HG03460 (cell line): ENCODE results near the gene RANBP10.
"Not testable (repeated sequence)": the region's sequence is repeated elsewhere in the genome, so short reads cannot be mapped to it uniquely, and the experiment has no call there.

Experiments used
- ATAC-seq: cut with Tn5 transposase; IDR thresholded peaks from one replicate; pipeline ENCODE4 v1.9.1; 2021; ENCODE audit not compliant: unreplicated experiment

The RANBP10 gene

GRCh38 chr16:67806428-67807147 lies at the start of gene RANBP10, which contains the start of gene TSNAXIP1:
Gene RANBP10, minus strand, starts transcription at chr16:67806560. Its CDS starts 24 bp downstream, at chr16:67806536.
Gene TSNAXIP1, plus strand, starts transcription at chr16:67806889. Its CDS starts 261 bp downstream, at chr16:67807150.
- peak; percentile 85 for ATAC-seq

GRCh38 chr16:67855789-67856188 lies 49.4 kb upstream of the RANBP10 start:
- no peak for ATAC-seq

DNA sequence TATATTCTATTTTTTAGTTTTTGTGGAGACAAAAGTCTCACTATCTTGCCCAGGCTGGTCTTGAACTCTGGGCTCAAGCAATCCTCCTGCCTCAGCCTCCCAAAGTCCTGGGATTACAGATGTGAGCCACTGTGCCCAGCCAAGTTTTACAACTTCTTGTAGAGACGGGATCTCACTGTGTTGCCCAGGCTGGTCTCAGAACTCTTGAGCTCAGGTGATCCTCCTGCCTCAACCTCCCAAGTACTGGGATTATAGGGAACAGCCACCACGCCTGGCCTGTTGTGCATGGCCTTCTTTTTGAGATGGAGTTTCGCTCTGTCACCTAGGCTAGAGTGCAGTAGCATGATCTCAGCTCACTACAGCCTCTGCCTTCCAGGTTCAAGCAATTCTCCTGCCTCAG lies 47.3 kb upstream of the RANBP10 start:
- no peak for ATAC-seq

DNA sequence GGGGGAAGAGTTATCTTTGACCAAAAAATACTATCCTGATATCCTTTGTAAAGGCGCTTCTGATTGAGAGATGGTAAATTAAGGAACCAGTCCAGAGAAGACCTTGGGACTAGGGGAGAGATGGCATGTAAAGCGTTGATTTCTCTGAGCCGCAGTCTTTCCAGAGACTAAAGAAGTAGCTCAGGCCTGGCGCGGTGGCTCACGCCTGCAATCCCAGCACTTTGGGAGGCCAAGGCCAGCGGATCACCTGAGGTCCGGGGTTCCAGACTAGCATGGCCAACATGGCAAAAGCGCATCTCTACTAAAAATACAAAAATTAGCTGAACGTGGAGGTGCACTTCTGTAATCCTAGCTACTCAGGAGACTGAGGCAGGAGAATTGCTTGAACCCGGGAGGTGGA lies 41.8 kb upstream of the RANBP10 start:
- no peak for ATAC-seq

DNA sequence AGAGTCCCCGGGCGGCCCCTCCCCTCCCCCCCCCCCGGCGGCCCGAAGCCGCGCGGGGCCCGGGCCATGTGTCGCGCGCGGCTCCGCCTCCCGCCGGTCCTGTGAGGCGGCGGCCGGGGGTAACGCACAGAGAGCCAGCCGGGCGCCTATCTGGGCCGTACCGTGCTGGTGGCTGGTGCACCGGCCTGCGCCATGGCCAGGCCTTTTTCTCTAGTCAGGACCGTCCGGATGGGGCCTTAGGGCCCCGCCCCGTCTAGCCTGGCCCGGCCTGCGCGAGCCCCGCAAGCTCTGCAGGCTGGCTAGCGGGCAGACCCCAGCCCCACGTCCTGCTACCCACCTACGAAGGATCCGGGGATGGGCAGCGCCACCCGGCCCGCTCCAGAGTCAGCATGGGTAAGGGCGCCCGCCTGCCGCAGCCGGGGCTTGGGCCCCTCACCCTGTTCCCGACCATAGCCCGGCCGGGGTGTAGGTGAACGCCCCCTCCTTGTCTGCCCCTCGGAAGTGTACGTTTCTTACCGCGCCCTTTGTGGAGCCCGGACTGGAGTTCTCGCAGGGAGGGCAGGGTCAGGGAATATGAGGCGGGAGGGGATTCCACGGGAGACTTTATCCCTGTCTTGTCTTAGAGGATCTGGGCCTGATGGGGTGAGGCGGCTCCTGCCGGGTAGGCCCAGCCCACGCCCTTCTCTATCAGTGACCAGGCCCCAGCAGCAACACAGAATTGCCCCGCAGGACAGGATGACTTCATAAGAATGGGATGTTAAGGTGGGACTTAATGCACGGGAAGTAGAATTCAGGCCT lies 40.9 kb upstream of the RANBP10 start, which contains the start of gene CENPT:
CENPT (minus strand) TSS at position 630 of the 798 bp plus-strand sequence. CDS start 13,834 bp downstream, outside the sequence.
- peak; percentile 34 for ATAC-seq

GRCh38 chr16:67846320-67847063 lies 40.1 kb upstream of the RANBP10 start, which contains the start of gene NUTF2:
Gene NUTF2, plus strand, starts transcription at chr16:67846933. Its CDS starts 18,198 bp downstream, at chr16:67865131.
- ATAC-seq = peak; percentile 48

- no peak for ATAC-seq
Observed at GRCh38 chr16:67846063-67846319, 39.6 kb upstream of the RANBP10 start.

- ATAC-seq = no peak
Observed at GRCh38 chr16:67845291-67846062, 39.1 kb upstream of the RANBP10 start.

GRCh38 chr16:67844497-67844896 lies 38.1 kb upstream of the RANBP10 start:
- no peak for ATAC-seq

DNA sequence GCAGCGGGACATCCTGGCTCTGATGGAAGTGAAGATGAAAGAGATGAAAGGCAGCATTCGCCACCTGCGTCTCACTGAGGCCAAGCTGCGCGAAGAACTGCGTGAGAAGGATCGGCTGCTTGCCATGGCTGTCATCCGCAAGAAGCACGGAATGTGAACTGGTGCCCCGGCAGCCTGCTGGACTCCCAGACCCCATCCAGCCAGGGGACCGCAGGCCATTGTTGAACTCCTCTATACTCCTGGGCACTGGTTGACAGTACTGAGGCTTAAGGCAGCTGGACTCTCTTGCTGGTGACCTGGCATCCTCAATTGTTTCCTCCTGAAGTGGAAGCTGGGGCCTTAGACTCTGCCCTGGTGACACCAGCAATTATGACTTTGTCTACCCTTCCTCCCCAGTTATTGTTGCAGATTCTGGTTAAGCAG lies 37.0 kb upstream of the RANBP10 start:
- no peak for ATAC-seq

- ATAC-seq = peak; percentile 17
Observed at GRCh38 chr16:67842509-67843342, 36.4 kb upstream of the RANBP10 start.

- peak; percentile 41 for ATAC-seq
Observed at GRCh38 chr16:67841816-67842508, 35.6 kb upstream of the RANBP10 start, which contains the start of gene THAP11. Gene THAP11, plus strand, starts transcription at chr16:67842320. Its CDS starts 235 bp downstream, at chr16:67842555.

- ATAC-seq = no peak
Observed at GRCh38 chr16:67841198-67841815, 34.9 kb upstream of the RANBP10 start.

GRCh38 chr16:67837811-67838210 lies 31.5 kb upstream of the RANBP10 start:
- no peak for ATAC-seq

- not testable (repeated sequence) for ATAC-seq
Observed at GRCh38 chr16:67837190-67837589, 30.8 kb upstream of the RANBP10 start.

DNA sequence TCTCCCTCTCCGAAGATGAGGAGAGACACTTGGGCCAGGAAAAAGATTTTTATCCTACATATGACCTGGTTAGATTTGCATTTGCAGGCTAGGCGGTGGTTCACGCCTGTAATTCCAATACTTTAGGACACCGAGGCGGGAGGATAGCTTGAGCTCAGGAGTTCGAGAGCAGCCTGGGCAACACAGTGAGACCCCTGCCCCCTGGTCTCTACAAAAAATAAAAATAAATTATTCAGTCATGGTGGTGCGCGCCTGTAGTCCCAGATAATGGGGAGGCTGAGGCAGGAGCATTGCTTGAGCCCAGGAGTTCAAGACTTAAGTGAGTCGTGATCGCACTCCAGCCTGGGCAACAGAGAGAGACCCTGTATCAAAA lies 27.9 kb upstream of the RANBP10 start:
- ATAC-seq = no peak

- peak; percentile 96 for ATAC-seq
Observed at GRCh38 chr16:67833415-67834241, 27.3 kb upstream of the RANBP10 start.

DNA sequence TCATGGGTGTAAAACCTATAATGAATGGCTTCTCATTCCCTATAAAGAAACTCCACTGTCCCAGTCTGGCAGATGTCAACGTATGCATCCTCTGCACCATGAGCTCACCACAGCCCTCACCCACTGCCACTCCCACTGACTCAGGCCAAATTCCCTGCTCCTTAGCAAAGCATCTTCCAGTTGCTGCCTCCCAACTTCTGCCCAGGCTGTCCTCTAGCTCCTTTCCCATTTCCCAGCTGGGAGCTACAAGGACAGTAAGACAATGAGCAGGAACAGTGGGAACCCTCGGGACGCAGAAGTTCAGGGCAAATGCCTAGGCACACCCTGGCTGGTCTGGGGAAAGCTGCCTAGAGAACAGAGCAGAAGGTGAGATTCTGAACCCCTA lies 26.7 kb upstream of the RANBP10 start:
- ATAC-seq = no peak
